Measurements from ENCODE around the gene CDH5. TPM values are rescaled to one million over a fixed set of nuclear protein-coding genes. Genes with fewer than 3 reads are reported as not detected.

The CDH5 gene
- total RNA-seq, 1 experiment from 2014 or later = not detected

Other genes with a start within 250 kb of the CDH5 start
- 0.03 TPM in 1 of 2 replicates, not detected in the other for gene BEAN1, start 60.6 kb downstream of the CDH5 start, total RNA-seq (2014; rRNA removed; shearing (Covaris generic))
- gene TK2, start 183.4 kb downstream of the CDH5 start, total RNA-seq (2014; rRNA removed; shearing (Covaris generic)) = 7.9 and 10.1 TPM in 2 replicates
- 34.7 and 35.0 TPM in 2 replicates for gene CKLF, start 185.9 kb downstream of the CDH5 start, total RNA-seq (2014; rRNA removed; shearing (Covaris generic))
- 1.4 and 2.1 TPM in 2 replicates for gene CMTM1, start 199.7 kb downstream of the CDH5 start, total RNA-seq (2014; rRNA removed; shearing (Covaris generic))
- gene CMTM2, start 212.8 kb downstream of the CDH5 start, total RNA-seq (2014; rRNA removed; shearing (Covaris generic)) = 0.48 TPM in 1 of 2 replicates, not detected in the other
- gene CMTM3, start 238.0 kb downstream of the CDH5 start, total RNA-seq (2014; rRNA removed; shearing (Covaris generic)) = 12.5 and 18.6 TPM in 2 replicates

All from H7 (cell line).